Sigmoid colon (tissue), 4 donors: ENCODE data around the gene C11orf52.

Source experiments
- CTCF ChIP-seq, 4 experiments: fragments of 450-650 bp in 3 of 4; fragments of 200-600 bp in 1 of 4; IDR thresholded peaks; one replicate each; pipeline ENCODE4 v1.5.1; 2016 to 2019; ENCODE audit warnings: antibody characterized with exemption in 4 of 4, mild to moderate bottlenecking in 3 of 4, moderate library complexity in 2 of 4
- EP300 ChIP-seq, 4 donors: sonication (generic); formaldehyde crosslinking; IDR thresholded peaks; one replicate each; pipeline ENCODE4 v1.6.1; 2017; ENCODE audit warnings: antibody characterized with exemption in 4 of 4
- POLR2A ChIP-seq, 2 donors: fragments of 450-650 bp; IDR thresholded peaks; one replicate each; pipeline ENCODE4 v1.6.1; 2016; ENCODE audit warnings: antibody characterized with exemption in 2 of 2, mild to moderate bottlenecking in 2 of 2, moderate library complexity in 2 of 2
- POLR2AphosphoS5 ChIP-seq, 4 donors: sonication (generic); formaldehyde crosslinking; IDR thresholded peaks; one replicate each; pipeline ENCODE4 v1.6.1; 2017; ENCODE audit warnings: antibody characterized with exemption in 4 of 4

DNA sequence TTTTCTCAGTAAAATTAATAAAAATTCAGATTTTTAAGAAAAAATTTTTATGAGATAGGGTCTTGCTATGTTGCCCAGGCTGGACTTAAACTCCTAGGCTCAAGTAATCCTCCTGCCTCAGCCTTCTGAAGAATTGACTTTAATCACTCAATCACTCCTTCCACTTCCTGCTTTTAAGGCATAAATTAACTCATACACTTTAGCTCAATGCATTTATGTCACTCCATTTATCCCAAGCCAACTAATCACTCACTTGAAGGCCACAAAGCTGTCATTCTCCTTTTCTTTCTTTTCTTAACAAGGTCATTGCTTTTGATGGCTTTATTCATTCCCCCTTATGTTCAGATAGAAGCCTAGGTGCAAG, 48.2 kb upstream of the C11orf52 start:
- TF ChIP-seq CTCF (IDR thresholded peaks at IDR 0.05) (no peak), POLR2A (IDR thresholded peaks at IDR 0.05) (no peak), EP300 (IDR thresholded peaks at IDR 0.05) (no peak), POLR2AphosphoS5 (IDR thresholded peaks at IDR 0.05) (no peak)
